Transverse colon (tissue), 3 donors: ENCODE measurements around the gene TMEM97.

Experiments used
- CTCF ChIP-seq, 5 experiments: fragments of 200-600 bp in 3 of 5; fragments of 450-650 bp in 2 of 5; sonication (generic) in 3 of 5; IDR thresholded peaks; 1 replicate in 2 of 5; 2 replicates in 3 of 5; pipeline ENCODE4 v1.5.1; 2016 to 2017; ENCODE audit warnings: antibody characterized with exemption in 5 of 5, inconsistent platforms in 3 of 5, mild to moderate bottlenecking in 2 of 5, moderate library complexity in 1 of 5
- EP300 ChIP-seq: sonication (generic); formaldehyde crosslinking; IDR thresholded peaks from one replicate; pipeline ENCODE4 v1.6.1; 2017; ENCODE audit warnings: antibody characterized with exemption, low read depth

GRCh38 chr17:28319598-28319935 lies 567 bp downstream of the TMEM97 start:
- TF ChIP-seq CTCF (IDR thresholded peaks at IDR 0.05) (no peak), EP300 (no peak)
